Amniotic epithelial cell (primary cell): ENCODE data around the gene DYNLT2B.
"Not testable (repeated sequence)": the region's sequence is repeated elsewhere in the genome, so short reads cannot be mapped to it uniquely, and the experiment has no call there.

Source experiments
- DNase-seq: peaks from one replicate; pipeline ENCODE4 v3.0.0-alpha.2; 2010; ENCODE audit warnings: low read depth

Gene DYNLT2B

GRCh38 chr3:196270499-196270898, 47.5 kb downstream of the DYNLT2B start:
- DNase-seq = no peak

- DNase-seq = peak; percentile 81
These were observed 49.5 kb downstream of the DYNLT2B start for GRCh38 chr3:196268284-196269163.

DNA sequence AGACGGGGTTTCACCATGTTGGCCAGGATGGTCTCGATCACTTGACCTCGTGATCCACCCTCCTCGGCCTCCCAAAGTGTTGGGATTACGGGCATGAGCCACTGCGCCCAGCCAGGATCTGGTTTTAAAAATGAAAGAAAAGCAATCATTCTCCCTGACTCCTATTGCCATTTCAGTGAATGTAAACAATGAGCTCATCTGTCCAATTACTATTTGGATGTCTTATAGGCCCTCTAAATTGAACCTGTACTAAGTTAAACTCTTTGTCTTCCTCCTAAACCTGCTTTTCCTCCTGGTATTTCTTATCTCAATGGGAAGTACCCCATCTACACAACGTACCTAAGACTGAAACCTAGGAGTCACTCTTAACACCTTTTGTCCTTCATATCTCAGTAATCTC, 54.2 kb downstream of the DYNLT2B start:
- DNase-seq = no peak

GRCh38 chr3:196260784-196261183, 57.3 kb downstream of the DYNLT2B start:
- no peak for DNase-seq

DNA sequence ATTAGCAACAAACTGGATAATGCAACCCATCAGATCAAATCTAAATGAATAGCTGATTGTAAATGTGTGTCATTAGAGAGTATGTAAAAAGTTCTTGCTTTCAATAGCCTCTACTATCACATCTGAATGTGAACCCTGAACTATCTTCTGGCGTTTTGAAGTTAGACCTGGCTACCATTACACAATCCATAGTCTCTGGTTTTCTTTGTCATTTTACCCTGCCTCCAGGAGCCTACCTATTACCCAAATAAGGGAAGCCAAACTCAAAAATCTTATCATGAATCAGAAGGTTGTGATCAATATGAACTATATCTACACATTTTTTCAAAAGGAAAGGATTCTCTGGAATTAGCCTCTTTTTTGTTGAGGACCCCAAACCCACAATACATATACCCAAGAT, 62.3 kb downstream of the DYNLT2B start:
- DNase-seq = no peak

DNA sequence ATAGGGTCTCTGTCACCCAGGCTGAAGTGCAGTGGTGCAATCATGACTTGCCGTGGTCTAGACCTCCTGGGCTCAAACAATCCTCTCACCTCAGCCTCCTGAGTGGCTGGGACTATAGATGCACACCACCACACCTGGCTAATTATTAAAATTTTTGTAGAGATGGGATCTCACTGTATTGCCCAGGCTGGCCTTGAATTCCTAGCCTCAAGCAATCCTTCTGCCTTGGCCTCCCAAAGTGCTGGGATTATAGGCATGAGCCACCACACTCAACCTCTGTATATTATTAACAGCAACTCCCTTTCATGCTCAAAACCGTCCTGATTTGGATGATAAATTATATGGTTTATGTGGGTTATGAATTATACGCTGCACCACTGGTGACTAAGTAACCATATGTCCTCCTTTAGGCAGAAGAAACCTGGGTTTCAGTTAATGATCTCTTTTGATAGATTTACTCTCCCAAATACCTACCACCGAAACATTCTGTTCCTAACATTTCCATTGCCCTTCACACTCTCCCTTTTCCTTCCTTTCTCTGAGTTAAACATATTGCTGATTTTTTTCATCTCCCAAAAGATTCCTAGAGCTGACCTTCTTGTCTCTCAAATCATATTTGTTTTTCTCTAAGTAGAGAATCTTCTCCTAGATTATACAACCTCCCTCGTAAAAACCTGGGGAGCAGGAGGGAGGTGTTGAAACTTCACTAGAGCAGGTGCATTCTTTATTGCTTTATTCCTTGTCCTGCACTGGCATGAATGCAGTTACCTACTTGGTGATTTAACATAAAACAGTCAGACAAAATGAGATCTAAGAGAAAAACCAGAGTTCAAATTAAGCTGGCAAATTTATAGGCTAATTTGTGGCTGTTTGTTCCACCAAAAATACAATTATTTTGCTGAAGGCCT, 63.4 kb downstream of the DYNLT2B start:
- peak; percentile 21 for DNase-seq

DNA sequence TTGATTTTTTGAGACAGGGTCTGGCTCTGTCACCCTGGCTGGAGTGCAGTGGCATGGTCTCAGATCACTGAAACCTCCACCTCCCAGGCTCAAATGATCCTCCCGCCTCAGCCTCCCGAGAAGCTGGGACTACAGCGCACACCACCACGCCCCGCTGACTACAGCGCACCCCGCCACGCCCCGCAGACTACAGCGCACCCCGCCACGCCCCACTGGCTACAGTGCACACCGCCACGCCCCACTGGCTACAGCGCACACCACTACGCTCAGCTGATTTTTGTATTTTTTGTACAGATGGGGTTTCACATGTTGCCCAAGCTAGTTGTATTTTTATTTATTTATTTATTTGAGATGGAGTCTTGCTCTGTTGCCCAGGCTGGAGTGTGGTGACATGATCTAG, 66.1 kb downstream of the DYNLT2B start:
- DNase-seq = no peak

GRCh38 chr3:196246612-196247308, 71.3 kb downstream of the DYNLT2B start:
- DNase-seq = peak; percentile 94

- not testable (repeated sequence) for DNase-seq
These were observed 73.9 kb downstream of the DYNLT2B start for GRCh38 chr3:196244166-196244565.

DNA sequence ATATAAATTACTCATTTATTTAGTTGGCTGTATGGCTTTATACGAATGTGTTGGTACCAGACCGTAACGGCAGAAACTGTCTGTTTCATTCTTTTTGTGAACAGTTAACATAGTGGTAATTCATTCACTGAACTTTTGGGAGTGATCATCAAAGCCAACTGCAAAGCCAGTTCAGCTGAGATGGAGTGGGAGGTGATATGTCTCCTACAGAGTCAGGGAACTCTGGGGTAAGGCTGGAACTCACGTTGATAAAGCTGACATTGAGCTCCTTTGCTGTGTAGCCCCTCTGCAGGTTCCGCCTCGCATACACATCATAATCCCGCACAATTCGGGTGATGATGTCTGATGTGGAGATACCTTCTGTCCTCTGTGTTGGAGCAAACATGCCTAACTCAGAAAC, 76.3 kb downstream of the DYNLT2B start:
- no peak for DNase-seq
